ENCODE data around the gene SH3BP4.

DNA sequence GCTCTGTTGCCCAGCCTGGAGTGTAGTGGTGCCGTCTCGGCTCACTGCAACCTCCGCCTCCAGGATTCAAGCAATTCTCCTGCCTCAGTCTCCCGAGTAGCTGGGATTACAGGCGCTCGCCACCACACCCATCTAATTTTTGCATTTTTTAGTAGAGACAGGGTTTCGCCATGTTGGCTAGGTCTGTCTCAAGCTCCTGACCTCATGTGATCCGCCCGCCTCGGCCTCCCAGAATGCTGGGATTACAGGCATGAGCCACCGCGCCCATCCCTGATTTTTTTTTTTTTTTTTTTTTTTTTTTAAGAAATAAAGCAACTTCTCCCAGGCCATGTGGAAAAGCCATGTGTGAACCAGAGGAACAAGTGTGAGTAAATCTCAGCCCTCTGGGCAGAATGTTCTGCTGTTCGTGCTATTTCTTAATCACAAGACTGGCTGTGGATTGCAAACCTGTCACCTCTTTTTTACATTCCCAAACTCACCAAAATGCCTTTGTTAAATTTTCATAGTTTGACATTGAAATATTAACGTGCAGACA is 6.4 kb upstream of the SH3BP4 start:
- TF ChIP-seq POLR2A (IDR thresholded peaks at IDR 0.05; ENCODE audit: low read length) (no peak), GATA1 (IDR thresholded peaks at IDR 0.05; ENCODE audit: low read depth, low read length) (no peak)

Measured in erythroblast (primary cell).